Pancreas (tissue), 10 donors: Measurements from ENCODE around the gene SYNPO2. TPM values are rescaled to one million over a fixed set of nuclear protein-coding genes. Genes with fewer than 3 reads are reported as not detected.
A peak's percentile ranks its signal among the peaks of the same experiment; 100 is the strongest.

Experiments
- ATAC-seq, 4 donors: fragments of 200-7000 bp; cut with Tn5 transposase; one replicate each; pipeline versions ENCODE4 v1.8.0 to v1.9.1; 2020; ENCODE audit warnings: mild to moderate bottlenecking in 4 of 4, moderate library complexity in 4 of 4
- DNase-seq, 6 donors: peaks; one replicate each; pipeline ENCODE4 v3.0.0-alpha.2; 2020
- FAIRE-seq: peaks from 2 replicates; lab custom pipeline; 2012; peaks lifted over from hg19 to GRCh38; lab: Jason Lieb, UNC
- H3K27ac ChIP-seq, 4 donors: fragments of 200-600 bp; sonication (generic); 1 replicate in 3 of 4; 2 replicates in 1 of 4; pipeline versions ENCODE4 v1.5.0 to v1.8.0; 2020
- H3K27me3 ChIP-seq, 4 donors: fragments of 200-600 bp; one replicate each; pipeline ENCODE4 v1.8.0; 2021
- H3K36me3 ChIP-seq, 3 donors: fragments of 200-600 bp; sonication (generic) in 1 of 3; one replicate each; pipeline versions ENCODE4 v1.5.0 to v1.8.0; 2020 to 2021
- H3K4me1 ChIP-seq, 3 donors: fragments of 200-600 bp; one replicate each; pipeline ENCODE4 v1.8.0; 2021
- H3K4me3 ChIP-seq, 4 donors: fragments of 200-600 bp; sonication (generic) in 2 of 4; one replicate each; pipeline versions ENCODE4 v1.5.0 to v1.8.0; 2020 to 2021
- H3K9me3 ChIP-seq, 4 donors: fragments of 200-600 bp; one replicate each; pipeline ENCODE4 v1.8.0; 2021
- CTCF ChIP-seq, 4 donors: fragments of 200-600 bp; sonication (generic) in 3 of 4; IDR thresholded peaks; one replicate each; pipeline versions ENCODE4 v1.5.0 to v1.8.0; 2021; ENCODE audit warnings: antibody characterized with exemption in 4 of 4
- WGBS, 2 donors: extraction: QIAGEN DNeasy Blood & Tissue Kit; methylation state at CpG; one replicate each; pipeline ENCODE4 v1.1.7; 2013; 5-methylcytosine and 5-hydroxymethylcytosine counted together
- intact Hi-C, 3 donors: fragments of 100-400 bp; cut with DNase I; formaldehyde crosslinking; loops; one replicate each; pipeline versions ENCODE4 v1.11.1 to v1.14.2; 2022
- polyA plus RNA-seq, 2 donors: library from polyadenylated mRNA; stranded (reverse); fragments of 200-250 nt; gene quantifications; one replicate each; pipeline ENCODE4 v1.2.3, GENCODE V29; 2013
- total RNA-seq, 6 donors: library from RNA; stranded (reverse); fragmentation: NEBNext Ultra II Directional in 4 of 6; extraction: Animal tissue kit (Norgen Biotek cat#: 25700) in 4 of 6; gene quantifications; one replicate each; pipeline versions ENCODE4 v1.2.1 to v1.2.4, GENCODE V29; 2021 to 2023
- donor health status: healthy with polysubstance abuse.
- donor health status: DM: no; HTN: no; CAD: no; lungs with moderate emphysema.
- donor health status: DM: no; HTN: no; CAD: no.
- donor health status: control.
- donor health status: control.
- donor health status: Bipolar disorder and iron deficiency.
- donor health status: DM: yes; HTN: yes; CAD: no.
- donor health status: DM: no; HTN: no; CAD: no.
- donor health status: DM: no; HTN: no; CAD: no.
- donor health status: DM: yes; HTN: yes; CAD: no.

The SYNPO2 gene
- total and polyA plus RNA-seq, 8 donors = 2.1 to 10.9 (median 4.1) TPM

DNA sequence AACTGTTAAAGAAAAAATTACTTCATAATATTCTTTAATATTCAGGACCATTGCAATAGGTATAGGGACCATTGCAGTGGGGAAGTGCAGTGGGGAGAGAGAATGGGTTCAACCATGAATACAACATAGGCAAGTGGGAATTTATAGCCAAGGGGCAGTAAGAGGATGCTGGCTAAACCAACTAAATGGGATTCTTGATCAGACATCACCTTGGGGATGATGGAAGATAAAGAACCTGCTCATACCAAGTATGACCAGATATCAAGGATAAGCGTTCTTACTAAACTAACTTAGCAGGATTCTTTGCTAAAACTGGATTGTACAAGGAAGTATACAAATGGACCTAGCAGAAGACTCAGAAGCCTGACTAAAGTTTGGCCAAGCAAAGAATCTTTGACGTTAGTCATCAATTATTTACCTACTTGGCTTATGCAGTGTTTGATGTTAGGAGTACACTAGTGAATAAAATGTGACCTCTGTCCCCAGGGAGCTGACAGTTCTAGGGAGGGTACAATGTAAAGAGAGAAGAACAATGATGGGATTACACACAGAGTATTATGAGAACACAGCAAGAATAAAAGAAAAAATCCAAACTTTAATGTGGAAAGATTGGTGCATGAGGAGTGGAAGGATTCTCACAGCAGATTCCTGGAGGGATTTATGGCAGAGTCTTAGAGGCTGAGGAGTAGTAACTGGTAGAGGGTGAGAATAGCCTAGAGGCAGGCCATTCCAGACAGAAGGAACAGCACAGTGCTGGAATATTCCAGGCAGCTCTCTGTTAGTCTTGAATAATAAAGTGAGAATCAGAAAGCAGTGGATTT is 192.3 kb downstream of the SYNPO2 start:
- WGBS, 2 donors = 44 to 53% methylated on average over 2 of the region's 2 CpGs
- intact Hi-C loops = no loop called here
- Histone ChIP-seq H3K9me3 (no peaks in the 10 kb centered on the region), H3K27me3 (no peaks in the 10 kb centered on the region), H3K27ac (no peak overlapping the region), H3K4me1 (no peaks in the 10 kb centered on the region), H3K4me3 (no peak overlapping the region), H3K36me3 (no peaks in the 10 kb centered on the region)
- TF ChIP-seq CTCF (IDR thresholded peaks at IDR 0.05) = no peak
- FAIRE-seq (no peak), ATAC-seq (peak in 3 of 4 donors; percentile 41 to 68 (median 43)), DNase-seq (no peak)

GRCh38 chr4:119081542-119081859 is 192.8 kb downstream of the SYNPO2 start:
- ATAC-seq = no peak
- 50 to 63% methylated on average over 1 of the region's 1 CpG for WGBS, 2 donors
- no peak overlapping the region for H3K27ac ChIP-seq

GRCh38 chr4:119081943-119082342 is 193.3 kb downstream of the SYNPO2 start:
- no peak for FAIRE-seq
- 51 to 56% methylated on average over 3 of the region's 3 CpGs for WGBS, 2 donors
- Histone ChIP-seq H3K4me3 (no peak overlapping the region), H3K4me1 (no peaks in the 10 kb centered on the region), H3K27me3 (no peaks in the 10 kb centered on the region), H3K9me3 (no peaks in the 10 kb centered on the region), H3K27ac (no peak overlapping the region), H3K36me3 (no peaks in the 10 kb centered on the region)
- no peak for TF ChIP-seq CTCF (IDR thresholded peaks at IDR 0.05)
- no peak for DNase-seq
- ATAC-seq = no peak
- intact Hi-C loops = no loop called here

More at GRCh38 chr4:119081542-119081859, 192.8 kb downstream of the SYNPO2 start:
- FAIRE-seq (no peak), DNase-seq (no peak)
- Histone ChIP-seq H3K4me3 (no peak overlapping the region), H3K4me1 (no peaks in the 10 kb centered on the region), H3K9me3 (no peaks in the 10 kb centered on the region), H3K36me3 (no peaks in the 10 kb centered on the region), H3K27me3 (no peaks in the 10 kb centered on the region)
- intact Hi-C loops = no loop called here
- TF ChIP-seq CTCF (IDR thresholded peaks at IDR 0.05) = no peak

- H3K4me3 ChIP-seq = no peak overlapping the region
- H3K36me3 ChIP-seq = no peaks in the 10 kb centered on the region
- TF ChIP-seq CTCF (IDR thresholded peaks at IDR 0.05) = no peak
- WGBS, 2 donors = 71 to 76% methylated on average over 2 of the region's 2 CpGs
- H3K9me3 ChIP-seq = no peaks in the 10 kb centered on the region
- DNase-seq = no peak
- no peaks in the 10 kb centered on the region for H3K4me1 ChIP-seq
- no peak overlapping the region for H3K27ac ChIP-seq
- intact Hi-C loops = no loop called here
- ATAC-seq = no peak
- no peak for FAIRE-seq
- H3K27me3 ChIP-seq = no peaks in the 10 kb centered on the region
These were observed 194.0 kb downstream of the SYNPO2 start for GRCh38 chr4:119082661-119083060.

- 64 to 73% methylated on average over 5 of the region's 5 CpGs for WGBS, 2 donors
- intact Hi-C loops = no loop called here
- H3K9me3 ChIP-seq = no peaks in the 10 kb centered on the region
- TF ChIP-seq CTCF (IDR thresholded peaks at IDR 0.05) = no peak
- H3K4me3 ChIP-seq = no peak overlapping the region
- no peak overlapping the region for H3K27ac ChIP-seq
- no peak for DNase-seq
- H3K36me3 ChIP-seq = no peaks in the 10 kb centered on the region
- no peaks in the 10 kb centered on the region for H3K27me3 ChIP-seq
- H3K4me1 ChIP-seq = no peaks in the 10 kb centered on the region
- ATAC-seq = no peak
- FAIRE-seq = no peak
These were observed 195.9 kb downstream of the SYNPO2 start for GRCh38 chr4:119084513-119084912.
